OCI-LY1 (cell line): Measurements from ENCODE around the gene CD101.

Source experiments
- CTCF ChIP-seq: fragments of 200-600 bp; sonication (generic), shearing (Covaris generic); IDR thresholded peaks from 2 replicates; pipeline ENCODE4 v1.5.1; 2017; ENCODE audit warnings: mild to moderate bottlenecking, antibody characterized with exemption, low read length, moderate library complexity, mixed read lengths
- EZH2 ChIP-seq: fragments of 200-600 bp; sonication (generic), shearing (Covaris generic); IDR thresholded peaks from 2 replicates; pipeline ENCODE4 v1.8.0; 2017; ENCODE audit warnings: borderline replicate concordance, mixed run types, mild to moderate bottlenecking, antibody characterized with exemption, low read length, moderate library complexity, mixed read lengths

DNA sequence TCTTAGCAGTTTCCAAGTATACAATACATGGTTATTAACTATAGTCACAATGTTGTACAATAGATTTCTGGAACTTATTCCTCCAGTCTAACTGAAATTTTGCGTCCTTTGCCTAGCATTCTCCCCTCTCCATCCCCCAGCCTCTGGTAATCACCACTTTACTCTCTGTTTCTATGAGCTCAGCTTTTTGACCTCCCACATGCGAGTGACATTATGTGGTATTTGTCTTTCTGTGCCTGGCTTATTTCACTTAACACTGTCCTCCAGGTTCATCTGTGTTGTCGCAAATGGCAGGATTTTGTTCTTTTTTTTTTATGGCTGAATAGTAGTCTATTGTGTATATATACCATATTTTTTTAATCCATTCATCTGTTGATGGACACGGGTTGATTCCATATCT, 43.9 kb upstream of the CD101 start:
- TF ChIP-seq EZH2, result no peak
- TF ChIP-seq CTCF, result no peak
